CD14-positive monocyte (primary cell): ENCODE results near the gene VPS72. TPM values are rescaled to one million over a fixed set of nuclear protein-coding genes. Genes with fewer than 3 reads are reported as not detected.

Experiments
- DNase-seq, 3 donors: peaks; one replicate each; pipeline ENCODE4 v3.0.0-alpha.2; 2011 to 2022
- H2AFZ ChIP-seq: 2 replicates; pipeline ENCODE4 v1.6.0; 2012; ENCODE audit warnings: mild to moderate bottlenecking, low read depth, low read length, inconsistent platforms; ENCODE audit not compliant: insufficient read depth, poor library complexity, severe bottlenecking
- H3K27ac ChIP-seq, 2 donors: 1 replicate in 1 of 2; 2 replicates in 1 of 2; pipeline ENCODE4 v1.5.1; 2012 to 2013; ENCODE audit warnings: low read length in 2 of 2, control low read depth in 1 of 2, inconsistent platforms in 1 of 2, low read depth in 1 of 2, mild to moderate bottlenecking in 1 of 2
- H3K27me3 ChIP-seq, 2 donors: one replicate each; pipeline versions ENCODE4 v1.6.0 to v1.6.1; 2011 to 2013; ENCODE audit warnings: low read length in 2 of 2; ENCODE audit not compliant: control insufficient read depth in 2 of 2, insufficient read depth in 2 of 2
- H3K36me3 ChIP-seq, 2 donors: replicated peaks in 1 of 2; 1 replicate in 1 of 2; 2 replicates in 1 of 2; pipeline versions ENCODE4 v1.5.1 to v1.6.1; 2012 to 2013; ENCODE audit warnings: low read length in 2 of 2, control low read depth in 1 of 2, inconsistent platforms in 1 of 2, mild to moderate bottlenecking in 1 of 2; ENCODE audit not compliant: insufficient read depth in 2 of 2, control insufficient read depth in 1 of 2
- H3K4me1 ChIP-seq, 2 donors: 1 replicate in 1 of 2; 2 replicates in 1 of 2; pipeline versions ENCODE4 v1.5.1 to v1.6.1; 2012 to 2013; ENCODE audit warnings: low read length in 2 of 2, control low read depth in 1 of 2, inconsistent platforms in 1 of 2, mild to moderate bottlenecking in 1 of 2, moderate library complexity in 1 of 2; ENCODE audit not compliant: insufficient read depth in 2 of 2, control insufficient read depth in 1 of 2
- H3K4me2 ChIP-seq: replicated peaks from 2 replicates; pipeline ENCODE3; 2012; ENCODE audit warnings: low read length, moderate library complexity, mild to moderate bottlenecking; ENCODE audit not compliant: poor library complexity, severe bottlenecking; ENCODE audit errors: extremely low read depth
- H3K4me3 ChIP-seq, 3 experiments: fragments of 200-600 bp in 1 of 3; sonication (generic) in 1 of 3; replicated peaks in 1 of 3; 1 replicate in 2 of 3; 2 replicates in 1 of 3; pipeline ENCODE4 v1.5.1; 2011 to 2013; ENCODE audit warnings: low read length in 3 of 3, mild to moderate bottlenecking in 3 of 3, control low read depth in 2 of 3, low read depth in 2 of 3, inconsistent platforms in 1 of 3, moderate library complexity in 1 of 3
- H3K79me2 ChIP-seq: 2 replicates; pipeline ENCODE4 v1.6.0; 2012; ENCODE audit warnings: mild to moderate bottlenecking, control low read depth, inconsistent platforms, low read length, moderate library complexity; ENCODE audit not compliant: insufficient read depth
- H3K9ac ChIP-seq: 2 replicates; pipeline ENCODE4 v1.6.0; 2017; ENCODE audit warnings: low read length, mild to moderate bottlenecking; ENCODE audit not compliant: insufficient read depth, poor library complexity, severe bottlenecking
- H3K9me3 ChIP-seq, 2 donors: replicated peaks in 1 of 2; 1 replicate in 1 of 2; 2 replicates in 1 of 2; pipeline versions ENCODE4 v1.5.1 to v1.6.1; 2012 to 2013; ENCODE audit warnings: low read length in 2 of 2, control low read depth in 1 of 2; ENCODE audit not compliant: control insufficient read depth in 1 of 2, insufficient read depth in 1 of 2
- H4K20me1 ChIP-seq: 2 replicates; pipeline ENCODE4 v1.6.0; 2012; ENCODE audit warnings: mild to moderate bottlenecking, low read length, control low read depth, moderate library complexity; ENCODE audit not compliant: insufficient read depth
- H3K27ac Mint-ChIP-seq, 7 donors: one replicate each; pipeline ENCODE4 v1.8.0; 2020; ENCODE audit warnings: mild to moderate bottlenecking in 7 of 7, mixed read lengths in 7 of 7, moderate library complexity in 6 of 7, inconsistent platforms in 2 of 7
- H3K27me3 Mint-ChIP-seq, 3 donors: one replicate each; pipeline ENCODE4 v1.8.0; 2021 to 2022; ENCODE audit warnings: low read depth in 3 of 3, mild to moderate bottlenecking in 3 of 3, mixed read lengths in 3 of 3, moderate library complexity in 3 of 3, inconsistent platforms in 1 of 3
- H3K36me3 Mint-ChIP-seq, 2 donors: one replicate each; pipeline ENCODE4 v1.8.0; 2020; ENCODE audit warnings: mixed read lengths in 2 of 2, inconsistent platforms in 1 of 2, mild to moderate bottlenecking in 1 of 2
- H3K4me1 Mint-ChIP-seq: one replicate; pipeline ENCODE4 v1.8.0; 2020; ENCODE audit warnings: mild to moderate bottlenecking, mixed read lengths
- H3K4me3 Mint-ChIP-seq, 2 donors: one replicate each; pipeline ENCODE4 v1.8.0; 2020; ENCODE audit warnings: mild to moderate bottlenecking in 2 of 2, mixed read lengths in 2 of 2, moderate library complexity in 1 of 2
- H3K9me3 Mint-ChIP-seq, 7 donors: one replicate each; pipeline ENCODE4 v1.8.0; 2020 to 2022; ENCODE audit warnings: mixed read lengths in 7 of 7, mild to moderate bottlenecking in 6 of 7, moderate library complexity in 6 of 7, inconsistent platforms in 2 of 7
- WGBS: methylation state at CpG from one replicate; pipeline ENCODE4 v1.1.5; 2013; ENCODE audit warnings: missing lambda C conversion rate; ENCODE audit not compliant: insufficient coverage; 5-methylcytosine and 5-hydroxymethylcytosine counted together
- intact Hi-C, 2 donors: fragments of 100-400 bp; cut with micrococcal nuclease; formaldehyde crosslinking; loops; one replicate each; pipeline versions ENCODE4 v1.15.0 to v1.15.1; 2023
- polyA plus RNA-seq, 3 donors: library from polyadenylated mRNA; depleted of rRNA in 1 of 3; unstranded in 2 of 3; stranded (reverse) in 1 of 3; fragments of 300-500 nt in 2 of 3; fragments of >200 nt in 1 of 3; fragmentation: Illumina TruSeq in 2 of 3; gene quantifications; 1 replicate in 2 of 3; 2 replicates in 1 of 3; pipeline ENCODE4 v1.2.3, GENCODE V29; 2012 to 2021
- TF ChIP-seq, protein P1 (sequence below): fragments of 200-600 bp; IDR thresholded peaks from one replicate; pipeline ENCODE4 v1.8.0; 2022; ENCODE audit warnings: antibody characterized with exemption, mild to moderate bottlenecking

The VPS72 gene
- polyA plus RNA-seq, 3 donors = 30.4 to 43.3 (median 37.7) TPM

DNA sequence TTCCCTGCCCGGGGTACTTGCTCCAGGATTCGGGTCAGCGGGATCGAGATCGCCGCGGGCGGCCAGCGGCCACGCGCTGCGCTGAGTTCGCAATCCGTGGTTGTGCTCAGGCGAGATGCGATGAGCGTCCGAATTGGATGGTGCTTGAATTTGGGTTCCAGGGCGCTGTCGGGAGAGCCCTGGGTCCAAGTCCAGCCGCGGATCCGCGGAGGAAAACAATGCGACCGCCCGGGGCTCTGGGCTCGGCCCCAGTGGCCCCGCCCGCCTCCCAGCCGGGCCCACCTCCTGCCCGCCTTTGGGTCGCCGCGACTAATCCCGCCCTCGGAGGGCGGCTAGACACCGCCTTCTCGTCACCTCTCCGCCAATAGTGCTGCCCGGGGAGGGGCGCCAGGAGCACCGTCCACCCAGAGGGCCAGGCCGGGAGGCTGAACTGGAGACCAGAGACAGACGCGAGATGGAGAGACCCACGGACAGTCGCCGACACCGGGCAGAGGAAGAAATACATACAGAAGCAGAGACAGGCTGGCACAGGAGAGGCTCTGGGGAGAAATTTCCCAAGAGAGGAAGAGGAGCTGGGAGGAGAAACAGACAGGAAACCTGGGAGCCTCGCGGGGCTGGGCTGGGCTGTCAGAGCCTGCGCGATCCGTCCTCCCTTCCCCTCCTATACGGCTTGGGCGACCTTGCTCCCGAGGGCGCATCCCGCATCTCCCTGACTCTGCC lies 43.4 kb downstream of the VPS72 start, which contains the start of gene SEMA6C:
Gene SEMA6C (minus strand): TSS at position 220 of the 720 bp plus-strand sequence. CDS start 4,010 bp downstream, outside the sequence.
- H3K79me2 ChIP-seq = no peaks in the 10 kb centered on the region
- peak; percentile 69 to 85 (median 79) for DNase-seq
- no peak within 1 kb of the TSS for H3K27ac ChIP-seq
- H3K4me3 ChIP-seq = peak within 1 kb of the TSS; percentile 59 to 93 (median 64)
- H4K20me1 ChIP-seq = no peaks in the 10 kb centered on the region
- H3K27me3 Mint-ChIP-seq = peaks cover 30 to 43% (median 34%) of the 10 kb centered on the region in 3 donors
- H3K9me3 Mint-ChIP-seq = peaks cover 0 to 3% (median 0%) of the 10 kb centered on the region in 7 donors
- TF ChIP-seq, protein P1, sequence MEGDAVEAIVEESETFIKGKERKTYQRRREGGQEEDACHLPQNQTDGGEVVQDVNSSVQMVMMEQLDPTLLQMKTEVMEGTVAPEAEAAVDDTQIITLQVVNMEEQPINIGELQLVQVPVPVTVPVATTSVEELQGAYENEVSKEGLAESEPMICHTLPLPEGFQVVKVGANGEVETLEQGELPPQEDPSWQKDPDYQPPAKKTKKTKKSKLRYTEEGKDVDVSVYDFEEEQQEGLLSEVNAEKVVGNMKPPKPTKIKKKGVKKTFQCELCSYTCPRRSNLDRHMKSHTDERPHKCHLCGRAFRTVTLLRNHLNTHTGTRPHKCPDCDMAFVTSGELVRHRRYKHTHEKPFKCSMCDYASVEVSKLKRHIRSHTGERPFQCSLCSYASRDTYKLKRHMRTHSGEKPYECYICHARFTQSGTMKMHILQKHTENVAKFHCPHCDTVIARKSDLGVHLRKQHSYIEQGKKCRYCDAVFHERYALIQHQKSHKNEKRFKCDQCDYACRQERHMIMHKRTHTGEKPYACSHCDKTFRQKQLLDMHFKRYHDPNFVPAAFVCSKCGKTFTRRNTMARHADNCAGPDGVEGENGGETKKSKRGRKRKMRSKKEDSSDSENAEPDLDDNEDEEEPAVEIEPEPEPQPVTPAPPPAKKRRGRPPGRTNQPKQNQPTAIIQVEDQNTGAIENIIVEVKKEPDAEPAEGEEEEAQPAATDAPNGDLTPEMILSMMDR = no peak
- H2AFZ ChIP-seq = peak within 1 kb of the TSS; percentile 99
- peaks cover 0 to 4% of the 10 kb centered on the region in 2 donors for H3K36me3 Mint-ChIP-seq
- peak within 1 kb of the TSS; percentile 93 to 100 for H3K4me3 Mint-ChIP-seq
- no peaks in the 10 kb centered on the region for H3K36me3 ChIP-seq
- under 1% methylated on average over 54 of the region's 61 CpGs for WGBS
- no peaks in the 10 kb centered on the region for H3K9me3 ChIP-seq
- intact Hi-C loops = no loop called here
- H3K4me2 ChIP-seq = peak within 1 kb of the TSS; percentile 100
- H3K9ac ChIP-seq = peak within 1 kb of the TSS; percentile 69
- H3K4me1 ChIP-seq = peaks cover 13 to 23% of the 10 kb centered on the region in 2 donors
- H3K27ac Mint-ChIP-seq = peak within 1 kb of the TSS; percentile 9 to 85 (median 50)
- peaks cover 24% of the 10 kb centered on the region for H3K4me1 Mint-ChIP-seq
- peaks cover 2 to 19% of the 10 kb centered on the region in 2 donors for H3K27me3 ChIP-seq

DNA sequence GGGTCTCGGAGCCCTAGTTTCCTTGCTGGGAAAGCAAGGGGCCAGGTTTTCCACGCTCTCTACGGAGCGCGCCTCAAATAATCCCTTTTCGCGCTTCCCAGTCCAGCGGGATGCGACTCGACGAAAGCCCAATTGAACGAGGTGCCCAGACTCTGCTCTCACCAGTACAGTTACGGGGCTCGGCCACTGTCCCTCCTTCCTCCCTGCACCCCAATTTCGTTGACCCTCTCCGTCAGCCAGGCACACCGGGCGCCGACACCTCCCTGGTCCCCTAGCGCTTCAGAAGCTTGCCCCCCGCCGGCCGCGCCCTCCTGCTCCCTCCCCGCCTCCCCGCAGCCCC lies 44.0 kb downstream of the VPS72 start:
- Mint-ChIP-seq H3K36me3 (peaks cover 0 to 4% of the 10 kb centered on the region in 2 donors), H3K27me3 (peaks cover 30 to 43% (median 34%) of the 10 kb centered on the region in 3 donors), H3K4me3 (peak overlapping the region; percentile 93 to 100), H3K9me3 (peaks cover 0 to 3% (median 0%) of the 10 kb centered on the region in 7 donors), H3K4me1 (peaks cover 24% of the 10 kb centered on the region), H3K27ac (peak overlapping the region in 2 of 7 donors; percentile 75 to 83)
- no peaks in the 10 kb centered on the region for H4K20me1 ChIP-seq
- peak overlapping the region; percentile 69 for H3K9ac ChIP-seq
- peak overlapping the region; percentile 99 for H2AFZ ChIP-seq
- no peaks in the 10 kb centered on the region for H3K9me3 ChIP-seq
- H3K79me2 ChIP-seq = no peaks in the 10 kb centered on the region
- no peak for DNase-seq
- H3K27ac ChIP-seq = no peak overlapping the region
- H3K36me3 ChIP-seq = no peaks in the 10 kb centered on the region
- H3K4me3 ChIP-seq = peak overlapping the region; percentile 59 to 93 (median 64)
- H3K4me2 ChIP-seq = peak overlapping the region; percentile 100
- peaks cover 2 to 19% of the 10 kb centered on the region in 2 donors for H3K27me3 ChIP-seq
- WGBS = under 1% methylated on average over 26 of the region's 26 CpGs
- H3K4me1 ChIP-seq = peaks cover 13 to 23% of the 10 kb centered on the region in 2 donors
- TF ChIP-seq, protein P1 = no peak
- intact Hi-C loops = no loop called here
